Measurements from ENCODE around the gene HSD17B10.

The HSD17B10 gene

GRCh38 chrX:53442322-53442631 lies 8.1 kb upstream of the HSD17B10 start:
- DNase-seq (ENCODE audit: extremely low read depth, low read depth), result no peak
- TF ChIP-seq CTCF (IDR thresholded peaks at IDR 0.05; ENCODE audit: low read depth, low read length), result no peak

- DNase-seq (ENCODE audit: extremely low read depth, low read depth), result peak; percentile 29
Measured at GRCh38 chrX:53441531-53442321, 7.6 kb upstream of the HSD17B10 start.

GRCh38 chrX:53440621-53441517 lies 6.7 kb upstream of the HSD17B10 start:
- TF ChIP-seq CTCF (IDR thresholded peaks at IDR 0.05; ENCODE audit: low read depth, low read length), result no peak
- no peak for DNase-seq (ENCODE audit: extremely low read depth, low read depth)

More at GRCh38 chrX:53441531-53442321, 7.6 kb upstream of the HSD17B10 start:
- no peak for TF ChIP-seq CTCF (IDR thresholded peaks at IDR 0.05; ENCODE audit: low read depth, low read length)

GRCh38 chrX:53440101-53440500 lies 5.9 kb upstream of the HSD17B10 start:
- no peak for TF ChIP-seq CTCF (IDR thresholded peaks at IDR 0.05; ENCODE audit: low read depth, low read length)
- no peak for DNase-seq (ENCODE audit: extremely low read depth, low read depth)

GRCh38 chrX:53438832-53439230 lies 4.7 kb upstream of the HSD17B10 start:
- TF ChIP-seq CTCF (IDR thresholded peaks at IDR 0.05; ENCODE audit: low read depth, low read length), result no peak
- DNase-seq (ENCODE audit: extremely low read depth, low read depth), result no peak

GRCh38 chrX:53438174-53438831 lies 4.1 kb upstream of the HSD17B10 start:
- no peak for DNase-seq (ENCODE audit: extremely low read depth, low read depth)
- no peak for TF ChIP-seq CTCF (IDR thresholded peaks at IDR 0.05; ENCODE audit: low read depth, low read length)

Measured in AG09319 (cell line).